GM19372 (cell line): ENCODE results near the gene DNASE2B.

Source experiments
- ATAC-seq: cut with Tn5 transposase; IDR thresholded peaks from one replicate; pipeline ENCODE4 v1.9.1; 2021; ENCODE audit warnings: mild to moderate bottlenecking, low read depth, moderate library complexity; ENCODE audit not compliant: unreplicated experiment

Gene DNASE2B

DNA sequence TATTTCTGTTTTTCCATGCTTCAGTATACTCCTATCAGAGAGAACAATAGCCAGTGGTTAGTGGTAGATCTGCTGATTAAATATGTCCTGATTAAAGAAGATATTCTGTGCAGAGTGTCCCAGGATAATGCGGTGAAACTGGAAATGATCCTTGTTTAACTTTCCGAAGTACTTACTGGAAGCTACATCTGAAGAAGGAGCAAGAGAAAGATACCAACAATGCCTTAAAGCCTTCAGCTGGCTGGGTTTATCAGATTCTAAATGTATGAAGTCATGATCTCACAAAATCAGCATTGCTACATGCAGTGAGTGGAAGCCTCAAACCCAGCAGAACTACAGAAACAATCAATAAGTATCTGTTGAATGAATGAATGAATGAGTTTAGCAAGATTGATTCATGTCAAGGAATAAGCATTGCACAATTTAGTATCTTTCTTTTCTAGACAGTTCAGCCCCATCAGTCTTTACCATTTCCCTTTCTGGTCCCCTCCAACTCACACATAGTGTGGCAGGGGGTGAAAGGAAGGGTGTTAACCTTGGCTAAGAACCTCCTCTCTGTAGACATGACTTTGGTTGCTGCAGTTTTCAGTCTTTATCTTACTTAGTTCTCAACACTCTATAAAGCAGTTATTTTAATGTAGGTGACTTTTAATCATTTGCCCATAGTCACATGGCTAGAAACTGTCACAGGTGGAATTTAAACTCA lies 24.7 kb upstream of the DNASE2B start:
- no peak for ATAC-seq

DNA sequence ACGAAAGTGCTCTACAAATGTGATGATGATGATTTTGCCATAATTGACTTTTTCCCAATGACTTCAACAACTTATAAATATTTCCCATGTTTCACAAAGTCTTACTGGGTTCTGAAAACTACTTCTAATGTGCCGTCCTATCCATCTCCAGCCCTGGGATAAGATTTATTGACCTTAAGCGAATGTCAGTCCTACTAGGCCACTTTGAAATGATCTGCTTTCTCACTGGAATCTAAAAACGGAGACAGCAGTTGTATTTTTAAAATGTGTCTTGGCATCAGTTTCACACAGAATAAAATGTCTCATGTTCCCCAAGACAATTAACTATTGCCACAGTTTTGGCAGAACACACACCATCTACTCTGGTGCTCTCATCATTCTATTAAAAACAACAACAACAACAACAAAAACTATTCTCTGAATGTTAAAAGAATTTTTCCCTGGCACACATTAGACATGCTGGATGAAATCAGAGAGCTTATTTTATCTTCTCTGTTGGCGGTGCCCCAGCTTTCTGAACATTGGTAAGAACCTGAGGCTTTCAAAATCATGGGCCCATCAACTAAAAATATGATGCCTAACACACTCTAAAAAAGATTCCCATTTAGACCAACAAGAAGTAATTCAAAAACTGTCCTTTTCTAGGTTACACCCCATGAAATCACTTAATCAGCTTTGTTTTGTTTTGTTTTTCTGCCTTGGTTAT lies 23.1 kb upstream of the DNASE2B start:
- no peak for ATAC-seq

DNA sequence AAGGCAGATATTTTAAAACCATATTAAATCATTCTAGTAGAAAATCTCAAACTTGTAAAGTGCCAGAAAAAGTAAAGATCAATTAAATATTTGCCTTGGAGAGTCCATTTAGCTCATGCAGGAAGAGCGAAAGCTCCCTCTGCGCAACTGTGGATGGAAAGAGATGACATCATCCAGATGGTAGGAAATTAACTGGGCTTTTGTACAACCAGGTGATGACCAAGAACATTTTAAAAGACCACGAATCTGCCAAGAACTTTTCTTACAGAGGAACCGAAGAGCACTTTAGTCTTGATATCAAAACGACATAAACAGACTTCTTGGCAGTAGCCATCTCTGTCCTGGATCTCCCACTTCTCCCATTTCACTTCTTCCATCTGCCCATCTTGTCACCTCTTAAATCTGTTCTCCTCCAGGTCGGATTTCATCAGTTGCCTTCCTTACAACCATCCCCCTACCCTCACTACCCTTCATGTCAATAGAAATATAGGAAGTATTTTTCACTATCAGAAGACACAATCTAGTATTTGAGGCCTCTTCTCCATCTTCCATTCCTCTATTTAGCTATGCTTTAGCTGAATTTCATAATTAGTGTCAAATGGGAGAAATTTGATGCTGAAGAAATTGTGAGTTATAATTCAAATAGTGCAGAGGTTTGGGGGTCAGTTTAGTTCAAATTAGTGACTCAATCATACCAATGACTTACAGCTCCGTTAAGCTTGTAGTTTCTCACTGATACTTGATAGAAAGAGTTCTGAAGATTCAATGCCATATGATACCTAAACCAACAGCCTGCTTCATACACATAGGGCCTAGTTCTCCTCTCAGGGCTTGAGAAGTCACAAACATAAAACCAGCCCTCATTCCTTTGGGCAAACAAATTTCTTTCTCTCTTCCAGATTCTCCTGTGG lies 22.0 kb upstream of the DNASE2B start:
- no peak for ATAC-seq

DNA sequence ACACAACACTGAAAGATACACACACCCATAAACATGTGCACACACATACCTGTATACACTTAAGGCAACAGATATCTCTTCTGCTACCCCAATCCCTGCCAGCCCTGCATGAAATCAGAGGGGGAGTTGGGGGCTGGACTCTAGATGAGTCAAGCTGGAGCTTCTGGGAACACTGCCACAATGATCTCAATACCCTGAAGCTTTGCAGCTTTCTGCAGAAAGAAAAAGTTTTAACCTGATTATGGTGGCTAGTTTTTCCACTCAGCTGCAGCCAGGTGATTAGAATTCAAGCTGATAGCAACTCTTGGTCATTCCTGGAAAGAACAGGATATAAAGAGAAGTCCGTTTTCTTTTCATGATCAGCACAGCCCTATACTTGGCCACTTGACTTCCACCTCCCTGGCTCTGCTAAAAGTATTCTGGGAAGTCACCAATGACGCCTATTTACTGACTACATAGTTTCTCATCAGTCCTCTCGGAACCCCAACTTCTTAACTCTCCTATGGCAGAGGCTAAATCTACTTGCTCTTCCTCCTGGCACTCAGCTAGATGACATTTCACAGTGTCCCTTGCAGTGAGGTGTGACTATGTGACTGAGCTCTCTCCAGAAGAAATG lies 20.7 kb upstream of the DNASE2B start:
- ATAC-seq, result no peak

DNA sequence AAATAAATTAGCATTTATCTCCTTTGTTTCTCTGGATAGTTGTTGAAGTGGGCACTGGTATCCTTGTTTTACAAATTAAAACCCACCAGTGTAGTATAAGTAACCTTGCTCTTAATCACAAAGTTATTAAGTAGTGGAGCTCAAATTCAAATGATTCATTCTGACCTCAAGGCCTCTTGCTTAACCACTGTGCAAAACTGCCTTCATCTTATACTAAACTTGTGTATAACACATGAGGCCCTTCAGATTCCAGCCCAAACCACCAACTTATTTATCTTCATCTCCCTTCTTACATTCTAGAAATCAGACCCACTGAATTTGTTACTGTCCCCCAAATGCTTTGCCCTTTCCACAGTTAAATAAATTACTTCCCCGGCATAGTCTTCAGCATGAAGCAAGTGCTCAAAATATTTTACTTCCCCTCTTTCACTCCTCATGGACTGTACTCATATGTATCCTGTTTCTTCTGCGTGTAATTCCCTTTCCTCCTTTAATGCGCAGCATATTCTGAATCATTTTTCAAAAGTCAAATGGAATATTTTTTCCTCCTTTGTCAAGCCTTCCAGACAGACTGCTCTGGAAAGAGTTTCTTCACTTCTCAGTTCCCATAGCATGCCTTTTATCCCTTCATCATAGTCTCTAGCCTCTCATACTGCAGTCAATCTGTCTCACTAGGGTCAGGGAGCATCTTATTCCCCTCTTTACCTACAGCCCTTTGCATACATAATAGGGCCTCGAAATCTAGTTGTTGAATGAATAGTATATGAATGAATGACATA lies 19.0 kb upstream of the DNASE2B start:
- ATAC-seq, result no peak

DNA sequence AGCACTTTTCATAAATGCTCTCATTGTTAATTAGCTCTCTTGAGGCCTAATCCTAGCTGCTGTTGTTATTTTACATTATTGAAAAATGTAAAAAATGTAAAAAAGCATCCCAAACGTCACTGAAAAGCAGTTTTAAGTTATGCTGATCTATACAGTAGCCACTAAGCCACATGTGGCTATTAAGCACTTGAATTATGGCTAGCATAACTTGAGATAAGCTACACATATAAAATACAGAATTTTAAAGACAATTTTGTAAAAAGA lies 18.4 kb upstream of the DNASE2B start:
- no peak for ATAC-seq

DNA sequence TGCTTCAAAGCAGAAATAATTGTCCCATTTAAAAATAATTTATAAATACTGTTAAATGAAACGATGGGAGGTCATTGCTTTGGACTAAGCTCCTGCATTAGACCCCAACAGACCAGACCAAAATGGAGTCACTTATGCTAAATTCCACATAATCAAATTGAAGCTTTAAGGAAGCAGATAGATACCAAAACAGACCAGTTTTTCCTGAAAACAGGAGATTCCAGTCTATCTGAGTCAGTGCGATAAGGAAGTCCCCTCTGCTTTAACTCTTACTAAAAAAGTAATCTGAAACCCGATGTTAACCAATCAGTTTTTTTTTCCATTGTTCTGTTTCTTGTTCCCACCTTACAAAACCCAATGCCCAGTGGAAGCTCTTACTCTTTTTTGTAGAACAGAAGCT lies 16.2 kb upstream of the DNASE2B start:
- no peak for ATAC-seq

DNA sequence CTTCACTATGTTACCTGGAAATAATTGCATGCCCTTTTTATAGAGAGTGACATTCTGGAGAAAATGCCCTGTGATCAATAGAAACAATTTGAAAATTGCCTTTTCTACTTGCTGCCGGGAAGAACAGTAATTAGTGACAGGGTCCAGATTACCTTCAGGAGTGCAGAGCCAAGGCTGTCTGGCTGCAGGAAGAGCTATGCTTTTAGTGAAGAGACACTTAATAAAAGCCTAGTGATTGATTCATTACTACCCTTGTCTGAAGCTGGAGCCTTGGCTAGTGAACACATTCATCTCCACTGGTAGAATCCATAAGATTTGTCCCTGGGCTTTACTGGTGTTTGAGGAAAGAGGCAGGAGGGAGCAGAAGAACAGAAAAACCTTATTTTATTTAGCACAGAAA lies 12.9 kb upstream of the DNASE2B start:
- no peak for ATAC-seq

DNA sequence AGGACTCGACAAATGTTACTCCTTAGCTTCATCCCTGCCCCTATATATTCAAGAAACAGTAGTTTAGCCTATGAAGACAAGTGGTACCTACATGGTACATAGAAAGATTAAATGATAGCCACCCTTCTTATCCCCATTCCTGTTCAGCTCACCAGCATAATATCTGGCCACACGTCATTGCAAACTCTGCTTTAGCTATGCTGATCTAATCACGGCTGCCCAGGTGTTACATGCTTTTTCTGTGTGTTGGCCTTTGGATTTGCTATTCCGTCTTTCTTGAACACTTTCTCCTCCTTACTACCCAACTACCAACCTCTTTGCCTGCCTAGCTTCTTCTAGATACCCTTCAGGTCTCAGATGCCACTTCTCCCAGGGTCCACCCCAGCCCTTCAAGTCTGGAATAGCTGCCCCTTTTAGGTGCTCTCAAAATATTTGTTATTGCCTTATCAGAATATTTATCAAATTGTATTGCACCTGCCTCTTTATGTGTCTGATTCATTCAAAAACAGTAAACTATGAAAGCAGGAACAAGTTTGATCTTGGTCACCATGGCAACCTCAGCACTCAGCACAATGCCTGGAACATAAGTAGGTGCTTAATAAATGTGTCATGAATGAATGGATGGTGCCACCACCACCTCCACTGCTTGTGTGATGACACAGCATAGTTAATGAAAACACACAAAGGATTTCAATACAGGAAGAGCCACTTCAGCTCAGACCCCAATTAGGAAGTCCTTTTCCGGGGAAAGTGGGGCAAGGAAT lies 11.4 kb upstream of the DNASE2B start:
- ATAC-seq, result no peak

DNA sequence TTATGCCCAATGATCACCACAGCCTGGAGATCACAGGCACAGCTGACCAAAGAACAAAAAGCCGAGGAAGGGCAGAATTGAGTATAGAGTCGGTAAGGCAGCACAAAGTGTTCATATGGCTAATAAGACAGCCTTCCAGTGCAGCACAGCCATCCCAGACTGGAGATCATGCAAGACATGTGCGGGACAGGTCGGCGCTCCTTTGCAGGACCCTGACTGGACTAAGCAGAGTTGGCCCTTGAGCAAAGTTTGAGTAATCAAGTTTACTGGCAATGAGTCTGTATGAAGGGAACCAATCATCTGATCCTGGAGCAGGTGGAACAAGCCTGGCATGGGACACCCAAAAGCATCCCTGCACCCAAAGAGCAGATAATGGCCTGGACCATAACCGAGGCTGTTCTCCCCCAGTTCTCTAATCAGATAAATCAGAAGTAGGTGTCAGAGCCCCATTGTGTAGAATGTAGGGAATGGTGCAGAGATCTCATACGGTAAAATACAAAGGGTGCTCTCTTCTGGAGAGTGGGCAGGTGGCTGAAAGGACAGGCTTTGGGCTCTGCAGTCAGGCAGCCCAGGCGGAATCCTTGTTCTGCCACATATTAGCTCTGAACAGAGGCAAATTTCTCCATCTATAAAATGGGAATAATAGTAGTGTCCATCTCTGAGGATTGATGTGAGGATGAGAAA lies 10.7 kb upstream of the DNASE2B start:
- ATAC-seq, result no peak

DNA sequence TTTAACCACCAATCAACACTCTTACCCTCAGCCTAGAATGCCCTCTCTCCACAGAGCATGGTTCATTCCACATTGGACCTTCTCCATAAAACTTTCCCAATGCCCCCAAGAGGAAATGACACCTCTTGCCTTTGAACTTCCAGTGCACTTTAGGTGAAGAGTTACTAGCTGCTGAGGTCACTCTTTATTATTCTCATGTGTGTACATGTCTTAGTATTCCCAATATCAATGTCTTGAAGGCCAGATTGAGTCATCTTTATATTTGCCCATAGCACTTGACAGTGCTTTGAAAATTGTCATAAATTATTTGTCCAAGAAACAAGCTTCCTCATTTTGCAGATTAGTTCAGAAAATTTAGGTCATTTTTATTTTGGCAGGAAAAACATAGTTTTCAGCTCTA lies 8.1 kb upstream of the DNASE2B start:
- no peak for ATAC-seq

DNA sequence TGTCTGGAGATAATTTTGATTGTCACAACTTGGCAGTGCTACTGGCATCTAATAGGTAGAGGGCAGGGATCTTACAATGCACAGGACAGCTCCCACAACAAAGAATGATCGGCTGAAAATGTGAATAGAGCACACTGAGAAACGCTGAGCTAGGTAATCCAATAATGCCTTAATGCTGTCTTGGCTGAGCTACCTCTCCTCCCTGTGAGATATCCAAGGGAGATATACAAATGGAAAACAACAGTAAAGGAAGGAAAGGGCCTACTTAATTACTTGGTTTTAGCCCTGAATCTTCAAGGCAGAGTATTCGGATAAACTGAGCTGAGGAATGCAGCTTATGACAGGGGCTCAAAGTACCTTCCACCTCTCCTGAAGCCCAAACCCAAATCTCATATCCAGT lies 2.9 kb downstream of the DNASE2B start:
- ATAC-seq, result no peak

DNA sequence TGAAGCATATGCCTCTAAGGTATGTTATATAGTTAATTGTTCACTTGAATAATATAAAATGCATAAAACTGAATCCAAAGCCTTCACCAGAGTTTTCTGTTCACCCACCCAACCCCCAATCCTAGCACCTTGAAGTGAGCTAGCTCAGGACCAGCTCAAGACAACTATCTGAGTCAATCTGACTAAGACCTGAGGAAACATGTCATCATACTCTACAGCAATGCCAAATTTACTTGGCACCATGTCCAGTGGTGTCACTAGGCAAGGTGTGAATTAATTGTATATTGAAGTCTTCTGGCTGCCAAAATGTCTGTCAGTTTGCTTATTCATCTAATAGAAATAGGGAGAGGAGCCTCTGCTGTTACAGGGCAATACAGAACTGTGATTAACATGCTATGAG lies 3.8 kb downstream of the DNASE2B start:
- ATAC-seq, result no peak

DNA sequence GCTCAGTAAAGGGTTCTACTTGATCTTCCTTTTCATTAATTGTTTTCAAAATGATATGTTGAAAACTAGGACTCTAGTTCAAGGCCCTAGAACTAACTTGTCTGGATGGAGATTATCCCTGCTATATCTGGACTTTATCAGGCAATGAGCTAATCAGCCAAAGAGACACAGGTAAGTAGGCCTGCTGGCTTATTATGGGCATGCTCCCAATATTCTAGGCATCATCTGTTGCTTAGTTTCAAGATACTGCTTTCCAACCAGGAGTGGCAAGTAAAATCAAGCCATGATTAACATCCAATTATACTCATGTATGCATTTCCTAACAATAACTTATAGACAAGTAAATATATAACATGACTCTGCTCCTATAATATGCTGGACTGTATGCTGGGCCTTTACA lies 4.2 kb downstream of the DNASE2B start:
- no peak for ATAC-seq

DNA sequence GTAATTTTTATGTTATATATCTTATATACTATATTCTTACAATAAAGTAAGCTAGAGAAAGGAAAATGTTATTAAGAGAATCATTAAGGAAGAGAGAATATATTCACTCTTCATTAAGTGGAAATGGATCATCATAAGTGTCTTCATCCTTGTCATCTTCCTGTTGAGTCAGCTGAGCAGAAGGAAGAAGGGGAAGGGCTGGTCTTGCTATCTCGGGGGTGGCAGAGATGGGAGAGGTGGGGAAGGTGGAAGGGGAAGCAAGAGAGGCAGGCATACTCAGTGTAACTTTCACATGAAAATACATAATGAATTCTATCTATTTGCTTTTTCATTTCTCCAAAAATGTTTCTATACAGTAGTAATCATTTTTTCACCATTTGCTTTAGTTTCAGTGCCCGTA lies 5.1 kb downstream of the DNASE2B start:
- ATAC-seq, result no peak

DNA sequence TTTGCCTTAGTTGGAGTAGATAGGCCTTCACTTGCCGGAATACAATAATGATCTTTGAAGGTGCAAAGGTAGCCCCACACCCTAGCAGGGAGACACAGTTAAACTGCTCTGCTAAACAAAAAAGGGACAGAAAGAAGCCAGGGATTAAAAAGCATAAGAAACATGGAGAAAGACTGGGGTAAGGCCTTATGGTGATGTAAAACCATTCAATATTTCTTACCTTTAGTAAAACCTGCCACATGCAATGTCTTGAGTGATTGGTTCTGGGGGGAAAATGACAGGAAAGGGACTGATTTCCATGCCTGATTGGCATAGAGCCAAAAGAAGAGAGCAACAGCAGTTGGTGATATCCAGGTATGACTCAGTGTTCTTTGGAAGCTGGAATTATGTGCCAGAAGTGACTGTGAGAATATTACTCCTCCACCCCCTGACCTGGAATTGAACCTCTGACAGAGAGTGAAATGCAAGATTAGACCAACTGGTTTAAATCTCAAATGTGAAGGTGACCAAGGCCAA lies 8.1 kb downstream of the DNASE2B start:
- no peak for ATAC-seq

DNA sequence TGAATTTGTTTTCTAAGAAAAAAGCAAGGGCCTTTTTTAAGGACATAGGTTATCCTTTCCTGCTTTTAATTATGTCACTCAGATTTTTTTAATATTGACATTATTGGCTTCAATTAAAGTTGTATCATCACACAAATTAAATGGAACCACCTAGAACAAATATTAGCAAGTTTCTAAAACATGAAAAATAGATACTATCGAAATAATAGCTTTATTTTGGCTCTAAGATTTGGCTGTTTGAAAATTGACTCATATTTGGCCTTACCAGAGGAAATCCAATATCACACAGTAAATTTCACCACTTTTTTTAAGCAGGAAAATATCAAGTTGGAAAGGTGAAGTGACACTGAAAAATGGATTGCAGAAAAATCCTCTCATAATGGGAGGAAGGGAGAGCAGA lies 9.2 kb downstream of the DNASE2B start:
- no peak for ATAC-seq

DNA sequence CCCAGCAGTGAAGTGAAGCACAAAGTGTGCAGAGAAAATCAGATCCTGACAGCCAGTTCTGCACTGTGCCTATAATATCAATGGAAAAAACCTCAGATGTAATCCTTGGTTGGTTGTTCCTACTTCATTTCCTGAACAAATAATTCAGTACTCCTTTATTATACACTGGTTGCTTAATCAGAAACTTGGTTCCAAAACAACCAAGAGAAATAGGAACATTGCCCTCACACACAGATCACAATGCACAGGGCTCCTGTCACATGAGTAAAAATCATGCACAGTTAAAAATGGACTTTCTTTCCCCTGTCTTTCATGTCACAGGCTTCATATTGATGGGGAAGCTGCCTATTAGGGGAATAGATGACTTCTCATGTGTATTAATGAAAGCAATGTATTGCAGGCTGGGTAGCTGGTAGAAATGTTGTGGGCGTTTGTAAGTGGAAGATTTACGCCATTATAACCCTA lies 9.7 kb downstream of the DNASE2B start:
- ATAC-seq, result no peak

DNA sequence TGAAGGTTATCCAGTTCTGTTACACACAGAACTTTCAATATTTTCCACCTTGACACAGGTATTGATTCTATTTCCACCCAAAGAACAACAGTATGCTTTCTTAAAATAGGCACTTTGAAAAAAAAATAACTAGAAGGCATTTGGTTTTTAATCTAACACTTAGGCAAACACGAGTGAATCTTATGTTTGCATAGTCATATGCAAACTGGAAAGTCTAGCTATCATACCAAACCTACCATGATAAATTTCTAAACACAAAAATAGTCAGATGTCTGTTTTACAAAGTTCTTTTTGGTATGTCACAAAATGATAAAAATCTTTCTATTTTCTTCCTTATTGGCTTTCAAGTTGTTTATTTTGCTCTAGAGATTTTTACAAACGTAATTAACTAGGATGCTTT lies 11.6 kb downstream of the DNASE2B start:
- no peak for ATAC-seq
